ENCODE results near the gene SENP5.
"Not testable (repeated sequence)": the region's sequence is repeated elsewhere in the genome, so short reads cannot be mapped to it uniquely, and the experiment has no call there.

The SENP5 gene

DNA sequence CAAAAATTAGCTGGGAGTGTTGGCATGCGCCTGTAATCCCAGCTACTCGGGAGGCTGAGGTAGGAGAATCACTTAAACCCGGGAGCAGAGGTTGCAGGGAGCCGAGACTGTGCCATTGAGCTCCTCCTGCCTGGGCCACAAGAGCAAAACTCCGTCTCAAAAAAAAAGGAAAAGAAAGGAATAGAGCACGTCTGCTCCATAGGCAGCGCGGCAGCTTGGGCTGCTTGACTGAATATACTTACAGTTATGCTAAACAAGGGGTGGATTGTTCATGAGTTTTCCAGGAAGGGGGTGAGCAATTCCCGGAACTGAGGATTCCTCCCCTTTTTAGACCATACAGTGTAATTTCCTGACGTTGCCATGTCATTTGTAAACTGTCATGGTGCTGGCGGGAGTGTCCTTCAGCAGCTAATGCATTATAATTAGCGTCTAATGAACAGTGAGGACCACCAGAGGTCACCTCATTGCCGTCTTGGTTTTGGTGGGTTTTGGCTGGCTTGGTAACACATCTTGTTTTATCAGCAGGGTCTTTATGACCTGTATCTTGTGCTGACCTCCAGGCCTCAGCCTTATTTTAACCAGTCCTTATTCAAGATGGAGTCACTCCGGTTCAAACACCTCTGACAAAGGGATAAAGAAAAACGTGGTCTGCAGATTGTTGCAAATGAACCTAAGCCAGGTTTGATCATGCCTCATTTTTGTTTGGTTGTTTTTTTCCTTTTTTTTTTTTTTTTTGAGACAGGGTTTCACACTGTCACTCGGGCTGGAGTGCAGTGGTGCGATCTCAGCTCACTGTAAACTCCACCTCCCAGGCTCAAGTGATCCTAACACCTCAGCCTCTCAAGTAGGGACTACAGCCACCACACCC is 24.9 kb upstream of the SENP5 start:
- no peak overlapping the region for H3K4me3 ChIP-seq (ENCODE audit: low read depth, low read length)
- DNase-seq (ENCODE audit: low read depth), result no peak
- in situ Hi-C loops (cut with HindIII; ENCODE audit: low sequenced_read_pairs), result no loop called here
- TF ChIP-seq, protein P1, sequence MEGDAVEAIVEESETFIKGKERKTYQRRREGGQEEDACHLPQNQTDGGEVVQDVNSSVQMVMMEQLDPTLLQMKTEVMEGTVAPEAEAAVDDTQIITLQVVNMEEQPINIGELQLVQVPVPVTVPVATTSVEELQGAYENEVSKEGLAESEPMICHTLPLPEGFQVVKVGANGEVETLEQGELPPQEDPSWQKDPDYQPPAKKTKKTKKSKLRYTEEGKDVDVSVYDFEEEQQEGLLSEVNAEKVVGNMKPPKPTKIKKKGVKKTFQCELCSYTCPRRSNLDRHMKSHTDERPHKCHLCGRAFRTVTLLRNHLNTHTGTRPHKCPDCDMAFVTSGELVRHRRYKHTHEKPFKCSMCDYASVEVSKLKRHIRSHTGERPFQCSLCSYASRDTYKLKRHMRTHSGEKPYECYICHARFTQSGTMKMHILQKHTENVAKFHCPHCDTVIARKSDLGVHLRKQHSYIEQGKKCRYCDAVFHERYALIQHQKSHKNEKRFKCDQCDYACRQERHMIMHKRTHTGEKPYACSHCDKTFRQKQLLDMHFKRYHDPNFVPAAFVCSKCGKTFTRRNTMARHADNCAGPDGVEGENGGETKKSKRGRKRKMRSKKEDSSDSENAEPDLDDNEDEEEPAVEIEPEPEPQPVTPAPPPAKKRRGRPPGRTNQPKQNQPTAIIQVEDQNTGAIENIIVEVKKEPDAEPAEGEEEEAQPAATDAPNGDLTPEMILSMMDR (IDR thresholded peaks at IDR 0.05; ENCODE audit: low read depth, low read length, missing control alignments), result no peak

DNA sequence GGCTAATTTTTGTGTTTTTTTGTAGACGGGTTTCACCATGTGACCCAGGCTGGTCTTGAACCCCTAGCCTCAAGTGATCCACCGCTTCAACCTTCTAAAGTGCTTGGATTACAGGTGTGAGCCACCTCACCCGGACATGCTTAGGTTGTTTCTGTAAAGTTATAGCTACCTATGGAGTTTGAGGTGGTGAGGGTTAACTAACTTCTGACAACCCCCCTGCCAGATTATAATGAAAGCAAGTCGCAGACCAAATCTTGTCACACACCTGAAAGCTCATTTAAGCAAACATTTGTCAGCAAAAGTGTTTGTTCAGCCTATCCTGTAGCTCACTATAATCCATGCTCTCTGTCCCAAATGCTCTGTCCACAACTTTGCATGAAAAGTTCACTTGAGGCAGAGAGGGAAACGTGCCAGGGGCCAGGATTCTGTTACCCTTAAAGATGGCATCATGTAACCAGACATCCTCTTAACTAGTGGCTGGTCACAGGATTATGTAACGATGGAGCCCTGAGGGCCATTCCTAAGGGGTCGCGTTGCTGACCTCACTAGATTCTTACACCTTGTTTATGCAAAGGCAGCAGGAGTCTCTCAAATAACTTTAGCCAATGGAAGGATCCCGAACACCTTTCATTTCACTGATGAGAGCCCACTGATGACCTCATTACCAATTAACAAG is 24.1 kb upstream of the SENP5 start:
- in situ Hi-C loops (cut with HindIII; ENCODE audit: low sequenced_read_pairs), result no loop called here
- H3K4me3 ChIP-seq (ENCODE audit: low read depth, low read length), result no peak overlapping the region
- no peak for DNase-seq (ENCODE audit: low read depth)
- TF ChIP-seq, protein P1 (IDR thresholded peaks at IDR 0.05; ENCODE audit: low read depth, low read length, missing control alignments), result no peak

- in situ Hi-C loops (cut with HindIII; ENCODE audit: low sequenced_read_pairs); DNase-seq (ENCODE audit: low read depth); H3K4me3 ChIP-seq (ENCODE audit: low read depth, low read length): not testable (repeated sequence)
Observed at GRCh38 chr3:196844235-196845219, 23.2 kb upstream of the SENP5 start.

- in situ Hi-C loops (cut with HindIII; ENCODE audit: low sequenced_read_pairs); DNase-seq (ENCODE audit: low read depth); H3K4me3 ChIP-seq (ENCODE audit: low read depth, low read length): not testable (repeated sequence)
Observed at GRCh38 chr3:196848375-196848774, 19.3 kb upstream of the SENP5 start.

DNA sequence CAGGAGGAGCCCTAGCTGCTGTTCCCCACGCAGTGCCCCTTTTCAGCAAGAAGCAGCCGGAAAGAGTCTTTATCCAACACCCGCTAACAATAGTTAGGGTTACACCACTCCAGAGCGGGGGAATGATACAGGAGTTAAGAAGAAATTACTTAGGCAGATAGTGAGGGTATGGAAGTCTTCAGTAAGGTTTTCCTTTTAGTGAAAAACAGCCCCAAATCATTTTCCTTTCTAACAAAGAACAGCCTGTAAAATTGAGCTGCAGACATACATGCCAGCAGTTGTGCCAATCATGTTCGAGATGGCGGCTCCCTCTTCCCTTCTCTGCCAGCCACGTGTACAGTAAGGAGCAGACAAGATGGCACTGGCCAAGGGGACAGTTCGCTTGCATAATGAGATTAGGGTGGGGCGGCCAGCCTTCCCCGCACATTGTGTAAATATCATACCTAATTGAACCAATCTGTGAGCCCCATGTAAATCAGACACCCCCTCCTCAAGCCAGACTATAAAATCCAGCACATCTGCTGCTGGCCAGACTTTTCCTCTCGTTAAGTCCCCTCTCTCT is 18.5 kb upstream of the SENP5 start:
- in situ Hi-C loops (cut with HindIII; ENCODE audit: low sequenced_read_pairs), result no loop called here
- no peak for DNase-seq (ENCODE audit: low read depth)
- TF ChIP-seq, protein P1 (IDR thresholded peaks at IDR 0.05; ENCODE audit: low read depth, low read length, missing control alignments), result no peak
- no peak overlapping the region for H3K4me3 ChIP-seq (ENCODE audit: low read depth, low read length)

GRCh38 chr3:196863000-196863399 is 4.7 kb upstream of the SENP5 start:
- not testable (repeated sequence) for DNase-seq (ENCODE audit: low read depth); H3K4me3 ChIP-seq (ENCODE audit: low read depth, low read length)
- in situ Hi-C loops (cut with HindIII; ENCODE audit: low sequenced_read_pairs), result loop anchor here (10.0 kb wide), 1 partner anchor 168 kb away; no protein-coding TSS in a partner anchor

DNA sequence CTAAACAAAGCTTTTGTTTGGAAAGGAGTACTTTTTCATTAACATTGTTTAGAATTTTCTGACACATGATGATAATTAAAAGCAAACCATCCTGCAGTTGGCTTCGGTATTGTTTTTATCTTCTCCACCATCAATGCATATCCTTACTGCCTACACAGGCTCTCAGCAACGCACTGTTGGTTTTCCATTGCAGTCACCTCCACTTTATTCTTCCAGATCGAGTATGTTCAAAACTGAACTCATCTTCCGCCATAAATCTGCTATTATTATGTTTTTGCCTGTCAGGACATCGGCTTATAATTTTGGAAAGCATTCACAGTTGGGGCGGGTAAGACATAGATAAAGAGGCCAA is 589 bp upstream of the SENP5 start:
- TF ChIP-seq, protein P1 (IDR thresholded peaks at IDR 0.05; ENCODE audit: low read depth, low read length, missing control alignments), result no peak
- no peak for DNase-seq (ENCODE audit: low read depth)
- peak overlapping the region; percentile 90 for H3K4me3 ChIP-seq (ENCODE audit: low read depth, low read length)
- in situ Hi-C loops (cut with HindIII; ENCODE audit: low sequenced_read_pairs), result loop anchor here (10.0 kb wide), 1 partner anchor 172 kb away; no protein-coding TSS in a partner anchor
